ENCODE results near the gene SLC27A1.

- TF ChIP-seq CTCF (IDR thresholded peaks at IDR 0.05) = no peak
- no peak for TF ChIP-seq POLR2A (IDR thresholded peaks at IDR 0.05)
Measured at GRCh38 chr19:17534767-17535166, 64.4 kb downstream of the SLC27A1 start.

Data from suprapubic skin (tissue), 3 donors.